K562 (cell line): ENCODE results near the gene TADA2A. TPM values are rescaled to one million over a fixed set of nuclear protein-coding genes. Genes with fewer than 3 reads are reported as not detected.

ENCODE experiments used
- CBFA2T2 ChIP-seq: fragments of 450-650 bp; conservative IDR thresholded peaks from 2 replicates; pipeline ENCODE4 v1.6.1; 2017; ENCODE audit warnings: mild to moderate bottlenecking
- EP300 ChIP-seq: IDR thresholded peaks from 2 replicates; pipeline ENCODE4 v1.6.1; 2012; ENCODE audit warnings: low read length, improper control_type of control experiment
- ETV1 ChIP-seq: fragments of 450-650 bp; conservative IDR thresholded peaks from 2 replicates; pipeline ENCODE4 v1.6.1; 2016; ENCODE audit warnings: missing genetic modification characterization, control low read depth, low read depth, missing compliant biosample characterization
- ETV5 ChIP-seq: sonication (generic); formaldehyde crosslinking; IDR thresholded peaks from 2 replicates; pipeline ENCODE4 v1.4.0; 2020; ENCODE audit warnings: low read depth, mild to moderate bottlenecking, missing genetic modification reagents
- GABPB1 ChIP-seq: sonication (generic); formaldehyde crosslinking; IDR thresholded peaks from 2 replicates; pipeline ENCODE4 v1.8.0; 2022; ENCODE audit warnings: mild to moderate bottlenecking, missing genetic modification reagents
- HDAC3 ChIP-seq: fragments of 450-650 bp; IDR thresholded peaks from 2 replicates; pipeline ENCODE4 v1.6.1; 2018; ENCODE audit warnings: borderline replicate concordance, mild to moderate bottlenecking, moderate library complexity; ENCODE audit not compliant: partially characterized antibody
- HNRNPL ChIP-seq: fragments of 200-400 bp; formaldehyde crosslinking; IDR thresholded peaks from 2 replicates; pipeline ENCODE4 v1.6.1; 2017; ENCODE audit warnings: low read depth, mild to moderate bottlenecking, low read length
- KDM1A ChIP-seq, 2 experiments: fragments of 450-650 bp; IDR thresholded peaks; 2 replicates each; pipeline ENCODE4 v1.6.1; 2016; ENCODE audit warnings: mild to moderate bottlenecking in 2 of 2
- MITF ChIP-seq: IDR thresholded peaks from 2 replicates; pipeline ENCODE4 v1.6.1; 2014; ENCODE audit warnings: antibody characterized with exemption
- MYBL2 ChIP-seq, 2 experiments: fragments of 450-650 bp in 1 of 2; sonication (generic) in 1 of 2; formaldehyde crosslinking in 1 of 2; IDR thresholded peaks; 2 replicates each; pipeline versions ENCODE4 v1.6.1 to v1.8.1; 2017 to 2022; ENCODE audit warnings: borderline replicate concordance in 1 of 2, inconsistent platforms in 1 of 2, low read depth in 1 of 2, mild to moderate bottlenecking in 1 of 2, missing genetic modification reagents in 1 of 2, moderate library complexity in 1 of 2
- NR2C1 ChIP-seq, 2 experiments: fragments of 450-650 bp; IDR thresholded peaks; 2 replicates each; pipeline ENCODE4 v1.6.1; 2017; ENCODE audit warnings: mild to moderate bottlenecking in 2 of 2, antibody characterized with exemption in 1 of 2, inconsistent platforms in 1 of 2, missing compliant biosample characterization in 1 of 2, missing genetic modification characterization in 1 of 2
- PHB2 ChIP-seq: fragments of 450-650 bp; IDR thresholded peaks from 2 replicates; pipeline ENCODE4 v1.6.1; 2017; ENCODE audit warnings: low read depth
- PML ChIP-seq: IDR thresholded peaks from 2 replicates; pipeline ENCODE4 v1.6.1; 2012; ENCODE audit warnings: low read length, inconsistent platforms
- RBM15 ChIP-seq: fragments of 200-400 bp; formaldehyde crosslinking; IDR thresholded peaks from 2 replicates; pipeline ENCODE4 v1.6.1; 2018; ENCODE audit warnings: mild to moderate bottlenecking, low read length, moderate library complexity; ENCODE audit not compliant: insufficient read depth
- SIRT6 ChIP-seq: IDR thresholded peaks from one replicate; pipeline ENCODE4 v1.6.1; 2012; ENCODE audit warnings: low read depth, mild to moderate bottlenecking, control low read depth, inconsistent platforms, low read length, moderate library complexity
- SMARCA5 ChIP-seq: fragments of 450-650 bp; IDR thresholded peaks from 2 replicates; pipeline ENCODE4 v1.6.1; 2016
- SMC3 ChIP-seq: conservative IDR thresholded peaks from 2 replicates; pipeline ENCODE4 v1.6.1; 2011; ENCODE audit warnings: low read depth, low read length, improper control_type of control experiment; ENCODE audit not compliant: insufficient read depth
- SREBF2 ChIP-seq: sonication (generic); formaldehyde crosslinking; IDR thresholded peaks from 2 replicates; pipeline ENCODE4 v1.4.0; 2020; ENCODE audit warnings: mild to moderate bottlenecking, missing genetic modification reagents
- SRSF9 ChIP-seq: fragments of 200-400 bp; formaldehyde crosslinking; IDR thresholded peaks from 2 replicates; pipeline ENCODE4 v1.6.1; 2017; ENCODE audit warnings: low read depth, low read length, borderline replicate concordance
- TBP ChIP-seq: optimal IDR thresholded peaks from 2 replicates; pipeline ENCODE3; 2011; ENCODE audit warnings: low read depth, low read length, improper control_type of control experiment
- ZNF184 ChIP-seq: sonication (generic); formaldehyde crosslinking; IDR thresholded peaks from 2 replicates; pipeline ENCODE4 v1.5.0; 2020; ENCODE audit warnings: missing genetic modification reagents
- ZNF197 ChIP-seq: fragments of 200-800 bp; sonication (Bioruptor generic); IDR thresholded peaks from 2 replicates; pipeline ENCODE4 v1.6.1; 2016; ENCODE audit warnings: low read depth, missing genetic modification characterization, missing compliant biosample characterization
- ZNF311 ChIP-seq: fragments of 250-450 bp; sonication (Bioruptor Pico); IDR thresholded peaks from 2 replicates; pipeline ENCODE4 v1.4.0; 2020; ENCODE audit warnings: mild to moderate bottlenecking, moderate library complexity
- ZNF780A ChIP-seq: fragments of 250-450 bp; sonication (Bioruptor Pico); IDR thresholded peaks from 2 replicates; pipeline ENCODE4 v1.5.0; 2021; ENCODE audit warnings: mild to moderate bottlenecking
- polyA plus RNA-seq, 8 experiments: library from polyadenylated mRNA; depleted of rRNA in 4 of 8; stranded (reverse) in 5 of 8; unstranded in 3 of 8; fragments of >200 nt; fragmentation: Nextera tagmentation in 2 of 8; fragmentation: Illumina TruSeq in 1 of 8; extraction: Ambion mirVana in 2 of 8; extraction: Trizol in 1 of 8; gene quantifications; 2 replicates each; pipeline versions ENCODE4 v1.2.1 to v1.2.3, GENCODE V29; 2011 to 2014; ENCODE audit warnings: inconsistent platforms in 1 of 8, missing spikeins in 1 of 8
- total RNA-seq, 7 experiments: library from RNA; depleted of rRNA in 6 of 7; stranded (reverse); fragments of >200 nt in 6 of 7; fragmentation: Illumina TruSeq in 2 of 7; extraction: Trizol in 2 of 7; gene quantifications; 2 replicates each; pipeline versions ENCODE4 v1.2.1 to v1.2.3, GENCODE V29; 2011 to 2021; ENCODE audit warnings: low replicate concordance in 1 of 7
- TF ChIP-seq, protein P1 (sequence below): sonication (generic); formaldehyde crosslinking; IDR thresholded peaks from 2 replicates; pipeline ENCODE4 v1.8.0; 2022; ENCODE audit warnings: mild to moderate bottlenecking, missing genetic modification reagents
- TF ChIP-seq, protein P2 (sequence below): fragments of 250-450 bp; sonication (Bioruptor Pico); IDR thresholded peaks from 2 replicates; pipeline ENCODE4 v1.4.0; 2020; ENCODE audit warnings: mild to moderate bottlenecking

TADA2A gene
- total and polyA plus RNA-seq, 9 of the 15 experiments (the other 6 are each of a cell fraction or from before 2014, with no cell fraction given) = 13.8 to 37.7 (median 25.0) TPM

- no peak for TF ChIP-seq KDM1A (IDR thresholded peaks at IDR 0.05)
- TF ChIP-seq GABPB1 (CRISPR knock-in tag) = peak; percentile 51; the same call in 1 of the 2 replicates
- TF ChIP-seq NR2C1 (IDR thresholded peaks at IDR 0.05) = peak; percentile 93
- peak; percentile 90 for TF ChIP-seq NR2C1 (tag; IDR thresholded peaks at IDR 0.05)
- TF ChIP-seq RBM15 = no peak
- no peak for TF ChIP-seq SMARCA5
- TF ChIP-seq TBP = peak; percentile 80
- TF ChIP-seq HDAC3 = no peak
- no peak for TF ChIP-seq EP300
- TF ChIP-seq MYBL2 (IDR thresholded peaks at IDR 0.05; ENCODE audit: low read depth) = no peak
- TF ChIP-seq MYBL2 (CRISPR knock-in tag; IDR thresholded peaks at IDR 0.05; ENCODE audit: borderline replicate concordance) = no peak
- no peak for TF ChIP-seq ZNF311 (CRISPR knock-in tag)
- TF ChIP-seq SREBF2 (CRISPR knock-in tag) = no peak
- TF ChIP-seq HNRNPL = peak; percentile 96
- no peak for TF ChIP-seq ETV1
- TF ChIP-seq, protein P1, sequence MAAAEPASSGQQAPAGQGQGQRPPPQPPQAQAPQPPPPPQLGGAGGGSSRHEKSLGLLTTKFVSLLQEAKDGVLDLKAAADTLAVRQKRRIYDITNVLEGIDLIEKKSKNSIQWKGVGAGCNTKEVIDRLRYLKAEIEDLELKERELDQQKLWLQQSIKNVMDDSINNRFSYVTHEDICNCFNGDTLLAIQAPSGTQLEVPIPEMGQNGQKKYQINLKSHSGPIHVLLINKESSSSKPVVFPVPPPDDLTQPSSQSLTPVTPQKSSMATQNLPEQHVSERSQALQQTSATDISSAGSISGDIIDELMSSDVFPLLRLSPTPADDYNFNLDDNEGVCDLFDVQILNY (CRISPR knock-in tag) = no peak
- TF ChIP-seq SIRT6 = no peak
- TF ChIP-seq SMC3 = no peak
- TF ChIP-seq ZNF184 (CRISPR knock-in tag) = no peak
- TF ChIP-seq CBFA2T2 = no peak
- no peak for TF ChIP-seq ZNF780A (CRISPR knock-in tag)
- TF ChIP-seq SRSF9 = no peak
- no peak; the same call in none of the 2 replicates for TF ChIP-seq PML
- TF ChIP-seq MITF = no peak
- no peak for TF ChIP-seq PHB2
- no peak for TF ChIP-seq ZNF197 (CRISPR knock-in tag)
- TF ChIP-seq, protein P2, sequence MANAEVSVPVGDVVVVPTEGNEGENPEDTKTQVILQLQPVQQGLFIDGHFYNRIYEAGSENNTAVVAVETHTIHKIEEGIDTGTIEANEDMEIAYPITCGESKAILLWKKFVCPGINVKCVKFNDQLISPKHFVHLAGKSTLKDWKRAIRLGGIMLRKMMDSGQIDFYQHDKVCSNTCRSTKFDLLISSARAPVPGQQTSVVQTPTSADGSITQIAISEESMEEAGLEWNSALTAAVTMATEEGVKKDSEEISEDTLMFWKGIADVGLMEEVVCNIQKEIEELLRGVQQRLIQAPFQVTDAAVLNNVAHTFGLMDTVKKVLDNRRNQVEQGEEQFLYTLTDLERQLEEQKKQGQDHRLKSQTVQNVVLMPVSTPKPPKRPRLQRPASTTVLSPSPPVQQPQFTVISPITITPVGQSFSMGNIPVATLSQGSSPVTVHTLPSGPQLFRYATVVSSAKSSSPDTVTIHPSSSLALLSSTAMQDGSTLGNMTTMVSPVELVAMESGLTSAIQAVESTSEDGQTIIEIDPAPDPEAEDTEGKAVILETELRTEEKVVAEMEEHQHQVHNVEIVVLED = peak; percentile 46; the same call in 1 of the 2 replicates
- TF ChIP-seq ETV5 (CRISPR knock-in tag) = no peak
Observed at GRCh38 chr17:37358830-37359681, 47.6 kb upstream of the TADA2A start (continued).
